ENCODE data around the gene CABCOCO1. TPM values are rescaled to one million over a fixed set of nuclear protein-coding genes. Genes with fewer than 3 reads are reported as not detected.
"Not testable (repeated sequence)": the region's sequence is repeated elsewhere in the genome, so short reads cannot be mapped to it uniquely, and the experiment has no call there.

The CABCOCO1 gene
- total RNA-seq, 1 experiment from 2014 or later: not detected

DNA sequence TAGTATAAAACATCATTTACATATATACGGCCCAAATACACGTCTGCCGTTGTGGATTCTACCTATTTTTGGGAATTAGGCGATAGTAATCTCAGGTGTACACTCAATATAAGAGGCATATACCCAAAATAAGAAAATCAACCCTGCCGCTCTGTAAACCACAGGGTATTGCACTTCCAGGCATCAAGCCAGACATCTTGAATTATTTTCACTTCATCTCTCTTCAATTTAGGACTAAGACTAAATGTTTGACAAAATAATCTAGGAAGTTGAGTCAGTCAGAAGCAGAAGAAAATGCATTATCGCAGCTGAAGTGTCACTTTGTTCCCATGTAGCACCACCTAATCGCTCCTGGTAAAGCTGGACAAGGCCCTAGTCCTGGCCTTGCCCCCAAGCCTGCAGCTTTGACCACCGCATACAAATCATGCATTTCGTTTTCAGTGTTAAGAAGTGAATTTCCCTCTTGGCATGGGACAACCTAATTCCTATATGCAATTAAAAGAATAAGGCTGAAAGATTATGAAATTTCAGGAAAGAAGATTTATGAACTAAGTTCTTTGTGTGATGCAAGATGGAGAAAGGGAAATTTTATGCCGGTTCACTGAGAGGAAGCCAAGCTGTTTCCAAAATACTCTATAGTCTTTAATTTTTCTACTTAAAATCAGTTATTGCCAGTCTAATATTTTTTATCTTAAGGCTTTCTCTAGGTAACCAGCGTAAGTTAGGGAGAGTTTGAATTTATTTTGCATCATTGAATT lies 26.0 kb downstream of the CABCOCO1 start:
- no peak for DNase-seq (ENCODE audit: low spot score)
- Histone ChIP-seq H3K36me3 (ENCODE audit: insufficient read depth, low read length, poor library complexity, severe bottlenecking) (no peaks in the 10 kb centered on the region), H3K27ac (ENCODE audit: low read depth, low read length, poor library complexity, severe bottlenecking) (no peak overlapping the region), H3K4me3 (ENCODE audit: low read depth, low read length, poor library complexity, severe bottlenecking) (no peak overlapping the region), H3K9me3 (ENCODE audit: low read depth, low read length, poor library complexity, severe bottlenecking) (peaks cover 5% of the 10 kb centered on the region), H3K27me3 (replicated peaks; ENCODE audit: insufficient read depth, low read depth, low read length, poor library complexity) (no peaks in the 10 kb centered on the region), H3K4me1 (ENCODE audit: insufficient read depth, low read length, poor library complexity, severe bottlenecking) (peaks cover 8% of the 10 kb centered on the region)
- ChIA-PET CTCF (no interaction called here), POLR2A (ENCODE audit: low non-redundant PET) (no interaction called here)
- no peak for TF ChIP-seq EZH2 (IDR thresholded peaks at IDR 0.05; ENCODE audit: borderline replicate concordance, low read depth, low read length, poor library complexity, severe bottlenecking)
- TF ChIP-seq, protein P1, sequence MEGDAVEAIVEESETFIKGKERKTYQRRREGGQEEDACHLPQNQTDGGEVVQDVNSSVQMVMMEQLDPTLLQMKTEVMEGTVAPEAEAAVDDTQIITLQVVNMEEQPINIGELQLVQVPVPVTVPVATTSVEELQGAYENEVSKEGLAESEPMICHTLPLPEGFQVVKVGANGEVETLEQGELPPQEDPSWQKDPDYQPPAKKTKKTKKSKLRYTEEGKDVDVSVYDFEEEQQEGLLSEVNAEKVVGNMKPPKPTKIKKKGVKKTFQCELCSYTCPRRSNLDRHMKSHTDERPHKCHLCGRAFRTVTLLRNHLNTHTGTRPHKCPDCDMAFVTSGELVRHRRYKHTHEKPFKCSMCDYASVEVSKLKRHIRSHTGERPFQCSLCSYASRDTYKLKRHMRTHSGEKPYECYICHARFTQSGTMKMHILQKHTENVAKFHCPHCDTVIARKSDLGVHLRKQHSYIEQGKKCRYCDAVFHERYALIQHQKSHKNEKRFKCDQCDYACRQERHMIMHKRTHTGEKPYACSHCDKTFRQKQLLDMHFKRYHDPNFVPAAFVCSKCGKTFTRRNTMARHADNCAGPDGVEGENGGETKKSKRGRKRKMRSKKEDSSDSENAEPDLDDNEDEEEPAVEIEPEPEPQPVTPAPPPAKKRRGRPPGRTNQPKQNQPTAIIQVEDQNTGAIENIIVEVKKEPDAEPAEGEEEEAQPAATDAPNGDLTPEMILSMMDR (conservative IDR thresholded peaks at IDR 0.05; ENCODE audit: low read depth, low read length): no peak
- intact Hi-C loops (cut with micrococcal nuclease; ENCODE audit: unreplicated experiment): no loop called here
- BruUV-seq (replicated peaks): no TSS peak

DNA sequence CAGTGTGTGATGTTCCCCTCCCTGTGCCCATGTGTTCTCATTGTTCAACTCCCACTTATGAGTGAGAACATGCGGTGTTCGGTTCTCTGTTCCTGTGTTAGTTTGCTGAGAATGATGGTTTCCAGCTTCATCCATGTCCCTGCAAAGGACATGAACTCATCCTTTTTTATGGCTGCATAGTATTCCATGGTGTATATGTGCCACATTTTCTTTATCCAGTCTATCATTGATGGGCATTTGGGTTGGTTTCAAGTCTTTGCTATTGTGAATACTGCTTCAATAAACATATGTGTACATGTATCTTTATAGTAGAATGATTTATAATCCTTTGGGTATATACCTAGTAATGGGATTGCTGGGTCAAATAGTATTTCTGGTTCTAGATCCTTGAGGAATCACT lies 28.9 kb downstream of the CABCOCO1 start:
- H3K9me3 ChIP-seq (ENCODE audit: low read depth, low read length, poor library complexity, severe bottlenecking); BruUV-seq (replicated peaks); H3K4me3 ChIP-seq (ENCODE audit: low read depth, low read length, poor library complexity, severe bottlenecking); POLR2A ChIA-PET (ENCODE audit: low non-redundant PET); H3K4me1 ChIP-seq (ENCODE audit: insufficient read depth, low read length, poor library complexity, severe bottlenecking); H3K27me3 ChIP-seq (replicated peaks; ENCODE audit: insufficient read depth, low read depth, low read length, poor library complexity); H3K36me3 ChIP-seq (ENCODE audit: insufficient read depth, low read length, poor library complexity, severe bottlenecking); CTCF ChIA-PET; H3K27ac ChIP-seq (ENCODE audit: low read depth, low read length, poor library complexity, severe bottlenecking); DNase-seq (ENCODE audit: low spot score); intact Hi-C loops (cut with micrococcal nuclease; ENCODE audit: unreplicated experiment): not testable (repeated sequence)

DNA sequence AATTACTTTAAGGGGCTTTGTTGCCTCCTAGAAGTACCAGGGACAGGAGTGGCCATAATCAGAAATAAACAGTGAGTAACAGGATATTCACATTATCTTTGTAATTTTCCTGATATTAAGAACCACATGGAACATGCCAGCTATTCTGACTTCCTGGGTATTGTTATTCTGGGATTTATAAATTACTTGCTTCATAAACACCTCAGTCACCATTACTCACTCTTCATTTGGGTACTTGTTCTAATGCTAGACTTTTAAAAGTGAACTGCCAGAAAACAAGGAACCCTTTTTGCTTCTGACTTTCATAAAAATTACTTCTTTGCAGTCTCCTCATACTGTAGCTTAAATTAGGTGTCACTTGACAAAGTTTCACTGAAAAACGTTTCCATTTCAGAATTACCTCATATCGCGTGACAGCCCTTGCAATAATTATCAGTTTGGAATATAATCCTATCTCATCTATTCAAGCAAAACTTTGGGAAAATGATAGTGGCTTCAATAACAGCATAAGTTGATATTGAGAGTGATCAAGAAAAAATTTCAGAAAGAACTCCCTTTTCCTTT lies 29.8 kb downstream of the CABCOCO1 start:
- Histone ChIP-seq H3K27me3 (replicated peaks; ENCODE audit: insufficient read depth, low read depth, low read length, poor library complexity) (no peaks in the 10 kb centered on the region), H3K4me3 (ENCODE audit: low read depth, low read length, poor library complexity, severe bottlenecking) (no peak overlapping the region), H3K36me3 (ENCODE audit: insufficient read depth, low read length, poor library complexity, severe bottlenecking) (no peaks in the 10 kb centered on the region), H3K9me3 (ENCODE audit: low read depth, low read length, poor library complexity, severe bottlenecking) (peaks cover 5% of the 10 kb centered on the region), H3K27ac (ENCODE audit: low read depth, low read length, poor library complexity, severe bottlenecking) (no peak overlapping the region), H3K4me1 (ENCODE audit: insufficient read depth, low read length, poor library complexity, severe bottlenecking) (peaks cover 8% of the 10 kb centered on the region)
- no TSS peak for BruUV-seq (replicated peaks)
- CTCF ChIA-PET: no interaction called here
- POLR2A ChIA-PET (ENCODE audit: low non-redundant PET): no interaction called here
- intact Hi-C loops (cut with micrococcal nuclease; ENCODE audit: unreplicated experiment): no loop called here
- no peak for DNase-seq (ENCODE audit: low spot score)
- no peak for TF ChIP-seq EZH2 (IDR thresholded peaks at IDR 0.05; ENCODE audit: borderline replicate concordance, low read depth, low read length, poor library complexity, severe bottlenecking)
- TF ChIP-seq, protein P1 (conservative IDR thresholded peaks at IDR 0.05; ENCODE audit: low read depth, low read length): no peak

All from A673 (cell line).